ENCODE data around the gene C17orf67. TPM values are rescaled to one million over a fixed set of nuclear protein-coding genes. Genes with fewer than 3 reads are reported as not detected.

C17orf67 gene
- 1.3 to 2.8 TPM (median 2.4 TPM) in 5 replicates for total RNA-seq (2022; extraction: Qiagen RNA extraction; ENCODE audit: low read depth)

GRCh38 chr17:56833809-56834379 lies at the start of gene C17orf67, which contains the start of gene DGKE:
C17orf67 (minus strand) TSS chr17:56833920; CDS start chr17:56815810, 18,110 bp downstream.
DGKE (plus strand) TSS chr17:56834151; CDS start chr17:56834796, 645 bp downstream.

Other genes starting within 250 kb of the C17orf67 start
- 0.70 to 1.3 TPM (median 1.00 TPM) in 5 replicates for gene NOG, start 240.2 kb downstream of the C17orf67 start, total RNA-seq (2022; extraction: Qiagen RNA extraction; ENCODE audit: low read depth)
- 1.8 to 4.9 TPM (median 3.8 TPM) in 5 replicates for gene DGKE, start 231 bp upstream of the C17orf67 start, total RNA-seq (2022; extraction: Qiagen RNA extraction; ENCODE audit: low read depth)
- 55.7 to 81.4 TPM (median 66.0 TPM) in 5 replicates for gene TRIM25, start 80.1 kb upstream of the C17orf67 start, total RNA-seq (2022; extraction: Qiagen RNA extraction; ENCODE audit: low read depth)
- gene COIL, start 127.1 kb upstream of the C17orf67 start, total RNA-seq (2022; extraction: Qiagen RNA extraction; ENCODE audit: low read depth), result 14.9 to 21.2 TPM (median 17.9 TPM) in 5 replicates
- gene SCPEP1, start 144.2 kb upstream of the C17orf67 start, total RNA-seq (2022; extraction: Qiagen RNA extraction; ENCODE audit: low read depth), result 39.1 to 41.2 TPM (median 40.4 TPM) in 5 replicates

All from A549 treated with ZK216348 at 1 μM for 4 hours (cell line).